ENCODE data around the gene PLEKHA8. TPM values are rescaled to one million over a fixed set of nuclear protein-coding genes. Genes with fewer than 3 reads are reported as not detected.

The PLEKHA8 gene
- polyA plus RNA-seq, 6 donors from 2014 or later = 1.1 to 4.1 (median 3.1) TPM

GRCh38 chr7:30112103-30112713 lies 84.0 kb downstream of the PLEKHA8 start:
- no peak for ATAC-seq (ENCODE audit: low read depth in 2 of 2)
- Mint-ChIP-seq H3K4me3 (no peak overlapping the region), H3K9me3 (peaks cover 0 to 24% (median 16%) of the 10 kb centered on the region in 7 donors), H3K4me1 (peaks cover 7 to 11% (median 9%) of the 10 kb centered on the region in 3 donors), H3K27me3 (no peaks in the 10 kb centered on the region), H3K27ac (no peak overlapping the region), H3K36me3 (peaks cover 0 to 13% of the 10 kb centered on the region in 2 donors)
- no peak for DNase-seq

- ATAC-seq (ENCODE audit: low read depth in 2 of 2) (no peak), DNase-seq (no peak)
- Mint-ChIP-seq H3K27ac (no peak overlapping the region), H3K4me1 (peaks cover 7 to 11% (median 9%) of the 10 kb centered on the region in 3 donors), H3K36me3 (peaks cover 0 to 13% of the 10 kb centered on the region in 2 donors), H3K4me3 (no peak overlapping the region), H3K9me3 (peaks cover 0 to 24% (median 16%) of the 10 kb centered on the region in 7 donors), H3K27me3 (no peaks in the 10 kb centered on the region)
Measured at GRCh38 chr7:30113144-30113543, 84.9 kb downstream of the PLEKHA8 start.

- peaks cover 0 to 13% of the 10 kb centered on the region in 2 donors for H3K36me3 Mint-ChIP-seq
- H3K27me3 Mint-ChIP-seq = no peaks in the 10 kb centered on the region
- peaks cover 7 to 11% (median 9%) of the 10 kb centered on the region in 3 donors for H3K4me1 Mint-ChIP-seq
- H3K9me3 Mint-ChIP-seq = peaks cover 0 to 24% (median 15%) of the 10 kb centered on the region in 7 donors
- no peak overlapping the region for H3K4me3 Mint-ChIP-seq
- DNase-seq (no peak), ATAC-seq (ENCODE audit: low read depth in 2 of 2) (peak; percentile 62 to 87)
- H3K27ac Mint-ChIP-seq = peak overlapping the region in 2 of 6 donors; percentile 67 to 85
Measured at GRCh38 chr7:30114536-30115238, 86.5 kb downstream of the PLEKHA8 start.

- Mint-ChIP-seq H3K4me1 (peaks cover 7 to 11% (median 9%) of the 10 kb centered on the region in 3 donors), H3K27ac (no peak overlapping the region), H3K9me3 (peaks cover 0 to 24% (median 12%) of the 10 kb centered on the region in 7 donors), H3K36me3 (peaks cover 0 to 13% of the 10 kb centered on the region in 2 donors), H3K4me3 (no peak overlapping the region), H3K27me3 (no peaks in the 10 kb centered on the region)
- ATAC-seq (ENCODE audit: low read depth in 2 of 2) (no peak), DNase-seq (no peak)
Measured at GRCh38 chr7:30115709-30116297, 87.6 kb downstream of the PLEKHA8 start.

DNA sequence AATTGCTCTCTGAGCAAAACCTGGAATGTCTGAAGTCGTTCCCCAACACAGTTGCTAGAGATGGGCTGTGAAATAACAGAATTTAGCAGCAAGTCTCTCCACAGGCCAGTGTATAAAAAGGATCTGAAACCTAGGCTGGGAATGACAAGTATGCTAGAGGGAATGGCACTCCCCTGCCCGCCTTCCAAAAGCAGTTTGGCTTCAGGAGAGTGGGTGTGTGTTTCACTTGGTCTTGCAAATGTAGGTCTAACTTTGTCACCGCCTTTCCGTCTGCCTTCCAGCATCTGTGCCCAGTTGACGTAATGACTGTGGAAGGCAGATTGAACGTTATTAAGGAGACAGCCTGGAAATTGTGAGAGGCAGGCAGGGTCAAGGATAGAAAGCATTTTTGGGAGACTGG lies 88.6 kb downstream of the PLEKHA8 start:
- no peak for DNase-seq
- H3K9me3 Mint-ChIP-seq = peaks cover 0 to 24% (median 12%) of the 10 kb centered on the region in 7 donors
- no peaks in the 10 kb centered on the region for H3K27me3 Mint-ChIP-seq
- no peak for ATAC-seq (ENCODE audit: low read depth in 2 of 2)
- no peak overlapping the region for H3K4me3 Mint-ChIP-seq
- H3K36me3 Mint-ChIP-seq = peaks cover 0 to 13% of the 10 kb centered on the region in 2 donors
- H3K4me1 Mint-ChIP-seq = peaks cover 7 to 11% (median 9%) of the 10 kb centered on the region in 3 donors
- no peak overlapping the region for H3K27ac Mint-ChIP-seq

DNA sequence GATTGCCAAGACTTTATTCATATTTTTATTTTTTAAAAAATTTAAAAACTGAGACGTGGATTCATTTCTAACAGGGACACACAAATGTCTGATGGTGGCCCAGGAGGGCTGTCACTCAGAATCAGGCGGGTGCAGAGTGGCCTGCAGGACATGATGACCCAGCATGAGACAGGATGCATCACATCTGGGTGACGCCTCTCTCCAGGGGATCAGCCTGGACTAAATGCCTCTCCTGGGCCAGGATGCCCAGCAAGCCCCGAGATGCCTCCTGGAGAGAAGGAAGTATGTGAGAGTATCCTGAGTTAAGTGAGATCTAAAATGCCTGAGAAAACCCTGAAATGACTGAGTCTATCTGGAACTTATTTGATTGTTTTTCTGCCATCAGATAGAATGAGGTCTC lies 89.7 kb downstream of the PLEKHA8 start:
- peaks cover 0 to 12% (median 8%) of the 10 kb centered on the region in 7 donors for H3K9me3 Mint-ChIP-seq
- H3K27me3 Mint-ChIP-seq = no peaks in the 10 kb centered on the region
- DNase-seq (no peak), ATAC-seq (ENCODE audit: low read depth in 2 of 2) (no peak)
- H3K4me1 Mint-ChIP-seq = peaks cover 7 to 11% (median 9%) of the 10 kb centered on the region in 3 donors
- peaks cover 0 to 9% of the 10 kb centered on the region in 2 donors for H3K36me3 Mint-ChIP-seq
- no peak overlapping the region for H3K4me3 Mint-ChIP-seq
- no peak overlapping the region for H3K27ac Mint-ChIP-seq

- Mint-ChIP-seq H3K4me3 (no peak overlapping the region), H3K27ac (no peak overlapping the region), H3K36me3 (no peaks in the 10 kb centered on the region), H3K27me3 (no peaks in the 10 kb centered on the region), H3K4me1 (peaks cover under 1 to 2% (median 2%) of the 10 kb centered on the region in 3 donors), H3K9me3 (no peaks in the 10 kb centered on the region)
- peak in 1 of 2 donors; percentile 43 for ATAC-seq (ENCODE audit: low read depth in 2 of 2)
- no peak for DNase-seq
Measured at GRCh38 chr7:30119890-30120577, 91.8 kb downstream of the PLEKHA8 start.

DNA sequence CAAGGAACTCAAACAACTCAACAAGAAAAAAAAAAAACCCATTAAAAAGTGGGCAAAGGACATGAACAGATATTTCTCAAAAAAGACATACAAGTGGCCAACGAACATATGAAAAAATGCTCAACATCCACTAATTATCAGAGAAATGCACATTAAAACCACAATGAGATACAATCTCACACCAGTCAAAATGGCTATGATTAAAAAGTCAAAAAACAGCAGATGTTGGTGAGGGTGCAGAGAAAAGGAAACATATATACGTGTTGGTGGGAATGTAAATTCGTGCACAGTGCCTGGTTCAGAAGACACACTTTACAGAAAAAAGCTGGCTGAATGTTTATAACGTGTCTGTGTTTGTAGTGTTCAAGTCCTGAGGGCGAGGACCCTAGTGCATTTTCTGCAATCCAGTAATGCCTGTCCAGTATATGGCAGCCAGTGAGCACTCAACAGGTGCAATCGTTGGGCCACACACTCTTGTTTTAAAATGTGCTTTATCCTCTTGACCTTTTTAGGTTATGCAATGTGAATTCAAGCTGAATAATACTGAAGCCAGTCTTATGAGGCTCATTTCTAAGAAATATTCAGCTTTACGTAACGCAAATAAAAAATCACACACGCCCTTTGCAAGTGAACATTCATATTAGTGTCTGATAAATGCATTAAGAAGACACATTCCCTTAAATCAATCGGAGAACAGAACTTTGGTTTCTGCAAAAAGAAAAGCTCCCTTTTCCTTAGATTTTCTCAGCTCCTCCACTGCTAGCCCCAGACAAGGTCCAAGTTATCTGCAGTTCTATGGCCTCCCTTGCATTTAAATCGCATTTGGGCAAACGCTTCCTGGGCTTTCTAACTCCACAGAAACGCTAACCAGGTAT lies 105.8 kb downstream of the PLEKHA8 start:
- peak overlapping the region; percentile 86 to 93 (median 90) for H3K4me3 Mint-ChIP-seq
- H3K4me1 Mint-ChIP-seq = peaks cover 8 to 13% (median 9%) of the 10 kb centered on the region in 3 donors
- DNase-seq (no peak), ATAC-seq (ENCODE audit: low read depth in 2 of 2) (no peak)
- H3K27me3 Mint-ChIP-seq = peaks cover 0 to 10% (median 8%) of the 10 kb centered on the region in 3 donors
- H3K36me3 Mint-ChIP-seq = peaks cover 0 to 9% of the 10 kb centered on the region in 2 donors
- H3K27ac Mint-ChIP-seq = peak overlapping the region; percentile 80 to 98 (median 86)
- H3K9me3 Mint-ChIP-seq = no peaks in the 10 kb centered on the region

DNA sequence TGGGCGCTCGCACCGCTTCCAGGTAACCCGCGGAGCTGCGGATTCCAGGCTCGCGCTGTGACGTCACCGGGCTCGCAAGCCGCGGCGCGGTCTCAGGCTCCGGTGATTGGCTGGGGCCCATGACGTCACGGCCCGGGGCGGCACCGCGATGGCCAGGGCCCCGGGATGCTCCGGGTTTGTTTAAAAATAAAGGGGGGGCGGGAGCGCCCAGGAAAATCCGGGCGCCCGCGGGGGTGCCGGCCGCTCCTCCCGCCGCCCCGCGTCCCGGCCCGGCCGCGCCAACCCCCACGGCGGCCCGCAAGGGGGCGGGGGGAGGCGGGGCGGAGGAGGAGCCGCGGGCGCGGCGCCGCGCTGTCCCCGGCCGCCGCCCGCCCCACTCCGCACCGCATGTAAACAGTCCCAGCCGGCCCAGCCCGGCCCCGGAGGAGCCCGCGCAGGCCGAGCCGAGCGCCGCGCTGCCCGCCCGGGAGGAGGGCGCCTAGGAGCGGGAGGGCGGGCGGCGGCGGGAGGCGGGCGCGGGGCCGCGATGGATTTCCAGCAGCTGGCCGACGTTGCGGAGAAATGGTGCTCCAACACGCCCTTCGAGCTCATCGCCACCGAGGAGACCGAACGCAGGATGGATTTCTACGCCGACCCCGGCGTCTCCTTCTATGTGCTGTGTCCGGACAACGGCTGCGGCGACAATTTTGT lies 106.5 kb downstream of the PLEKHA8 start, which contains the start of gene MTURN:
MTURN (plus strand) TSS at position 376 of the 690 bp plus-strand sequence; CDS start at position 527, 151 bp downstream.
- H3K27me3 Mint-ChIP-seq = peaks cover 0 to 10% (median 8%) of the 10 kb centered on the region in 3 donors
- peaks cover 0 to 2% of the 10 kb centered on the region in 2 donors for H3K36me3 Mint-ChIP-seq
- H3K27ac Mint-ChIP-seq = peak within 1 kb of the TSS; percentile 80 to 98 (median 89)
- ATAC-seq (ENCODE audit: low read depth in 2 of 2) (peak; percentile 79 to 82), DNase-seq (peak; percentile 83)
- no peaks in the 10 kb centered on the region for H3K9me3 Mint-ChIP-seq
- H3K4me3 Mint-ChIP-seq = peak within 1 kb of the TSS; percentile 88 to 98 (median 93)
- H3K4me1 Mint-ChIP-seq = peaks cover 8 to 13% (median 9%) of the 10 kb centered on the region in 3 donors

DNA sequence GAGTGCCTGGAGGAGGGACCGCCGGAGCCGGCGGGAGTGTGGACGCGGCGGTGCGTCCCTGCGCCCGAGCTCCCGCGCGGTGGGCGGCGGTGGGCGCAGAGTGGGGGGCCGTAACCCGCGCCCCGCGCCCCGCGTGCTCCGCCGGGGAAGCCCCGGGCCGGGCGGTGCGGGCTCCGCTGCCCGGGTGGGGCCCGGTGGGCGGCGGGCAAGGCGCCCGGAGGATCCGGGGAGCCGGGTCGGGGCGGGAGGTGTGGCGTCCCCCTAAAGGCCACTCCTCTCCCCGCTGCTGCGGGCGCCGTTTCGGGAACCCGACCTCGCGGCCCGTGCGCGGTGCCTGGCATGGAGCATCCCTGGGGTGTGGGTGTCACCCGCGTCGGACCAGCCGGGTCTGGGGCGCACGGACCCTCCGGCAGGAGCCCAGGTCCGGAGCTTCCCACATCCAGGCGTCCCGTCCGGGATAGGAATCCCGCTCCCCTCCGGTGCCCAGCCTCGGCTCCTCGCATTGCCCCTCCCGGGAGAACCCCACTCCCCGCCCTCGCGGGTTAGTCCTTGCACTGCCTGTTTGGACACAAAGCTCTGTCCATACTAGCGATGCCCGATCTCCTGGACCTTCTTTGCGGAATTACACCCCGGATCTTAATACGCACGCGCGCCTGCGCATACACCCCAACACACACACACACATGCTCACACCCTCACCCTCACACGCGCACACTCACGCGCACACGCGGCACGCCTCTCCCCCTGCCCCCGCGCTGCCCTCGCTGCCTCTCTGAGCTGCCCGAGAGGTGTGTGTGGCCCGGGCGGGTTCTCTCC lies 107.3 kb downstream of the PLEKHA8 start:
- H3K36me3 Mint-ChIP-seq = no peaks in the 10 kb centered on the region
- ATAC-seq (ENCODE audit: low read depth in 2 of 2) (peak; percentile 44 to 50), DNase-seq (peak; percentile 55)
- peaks cover 8 to 13% (median 9%) of the 10 kb centered on the region in 3 donors for H3K4me1 Mint-ChIP-seq
- no peaks in the 10 kb centered on the region for H3K9me3 Mint-ChIP-seq
- peaks cover 0 to 10% (median 8%) of the 10 kb centered on the region in 3 donors for H3K27me3 Mint-ChIP-seq
- peak overlapping the region; percentile 49 to 95 (median 88) for H3K27ac Mint-ChIP-seq
- H3K4me3 Mint-ChIP-seq = peak overlapping the region; percentile 87 to 98 (median 93)

- ATAC-seq (ENCODE audit: low read depth in 2 of 2) = no peak
Measured at GRCh38 chr7:30136117-30136731, 108.0 kb downstream of the PLEKHA8 start.

More at GRCh38 chr7:30136117-30136731, 108.0 kb downstream of the PLEKHA8 start:
- Mint-ChIP-seq H3K4me1 (peaks cover 8 to 13% (median 9%) of the 10 kb centered on the region in 3 donors), H3K27ac (peak overlapping the region in 3 of 6 donors; percentile 87 to 95 (median 90)), H3K4me3 (peak overlapping the region; percentile 87 to 98 (median 93)), H3K27me3 (peaks cover 0 to 5% (median under 1%) of the 10 kb centered on the region in 3 donors), H3K9me3 (no peaks in the 10 kb centered on the region), H3K36me3 (no peaks in the 10 kb centered on the region)
- DNase-seq = no peak

Data from naive B cell (primary cell).